Measurements from ENCODE around the gene HCAR1.
"Not testable (repeated sequence)": the region's sequence is repeated elsewhere in the genome, so short reads cannot be mapped to it uniquely, and the experiment has no call there.

HCAR1 gene, protein sequence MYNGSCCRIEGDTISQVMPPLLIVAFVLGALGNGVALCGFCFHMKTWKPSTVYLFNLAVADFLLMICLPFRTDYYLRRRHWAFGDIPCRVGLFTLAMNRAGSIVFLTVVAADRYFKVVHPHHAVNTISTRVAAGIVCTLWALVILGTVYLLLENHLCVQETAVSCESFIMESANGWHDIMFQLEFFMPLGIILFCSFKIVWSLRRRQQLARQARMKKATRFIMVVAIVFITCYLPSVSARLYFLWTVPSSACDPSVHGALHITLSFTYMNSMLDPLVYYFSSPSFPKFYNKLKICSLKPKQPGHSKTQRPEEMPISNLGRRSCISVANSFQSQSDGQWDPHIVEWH
- total RNA-seq, result 0 to 0.97 (median 0.18) reads per million in 4 experiments

- no peak for DNase-seq
These were observed at the start of gene HCAR1 for GRCh38 chr12:122730215-122731014. Gene HCAR1 (minus strand): TSS chr12:122730844. CDS start chr12:122730339, 505 bp downstream.

DNA sequence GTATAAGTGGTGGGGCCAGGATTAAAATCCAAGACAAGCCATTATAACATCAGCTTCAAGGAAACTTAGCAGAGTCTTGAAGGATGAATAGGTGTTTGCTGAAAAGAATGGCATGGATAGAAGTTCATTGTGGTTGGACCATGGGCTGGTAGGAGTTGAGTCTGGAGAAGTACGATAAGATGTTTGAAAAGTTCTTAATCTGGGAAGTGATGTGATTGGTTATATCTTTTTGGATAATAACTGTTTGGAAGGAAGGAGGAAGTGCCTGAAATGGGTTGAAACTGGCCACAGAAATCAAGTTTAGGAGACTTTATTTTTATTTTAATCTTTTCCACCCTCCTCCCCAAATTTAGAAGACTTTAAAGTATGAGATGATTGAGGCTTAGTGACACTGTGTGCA is 26.9 kb upstream of the HCAR1 start:
- no peak for DNase-seq

DNA sequence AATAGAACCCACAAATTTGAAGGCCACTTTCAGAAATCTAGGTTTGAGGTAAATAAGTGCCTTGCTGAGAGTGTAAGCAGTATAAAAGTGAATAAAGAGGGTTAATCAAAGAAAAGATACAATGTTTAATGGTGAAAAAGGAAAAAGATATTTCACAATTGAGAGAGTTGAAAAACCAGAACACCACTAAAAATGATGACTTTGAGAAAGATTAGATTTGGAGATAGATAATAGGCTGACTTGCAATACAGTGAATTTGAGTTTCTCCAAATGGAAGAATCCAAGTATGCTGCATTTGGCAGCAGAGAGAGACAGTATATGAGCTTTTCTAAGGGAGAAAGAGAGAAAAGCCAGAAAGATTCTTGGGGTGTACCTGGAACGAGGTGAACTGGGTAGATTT is 24.1 kb upstream of the HCAR1 start:
- no peak for DNase-seq

DNA sequence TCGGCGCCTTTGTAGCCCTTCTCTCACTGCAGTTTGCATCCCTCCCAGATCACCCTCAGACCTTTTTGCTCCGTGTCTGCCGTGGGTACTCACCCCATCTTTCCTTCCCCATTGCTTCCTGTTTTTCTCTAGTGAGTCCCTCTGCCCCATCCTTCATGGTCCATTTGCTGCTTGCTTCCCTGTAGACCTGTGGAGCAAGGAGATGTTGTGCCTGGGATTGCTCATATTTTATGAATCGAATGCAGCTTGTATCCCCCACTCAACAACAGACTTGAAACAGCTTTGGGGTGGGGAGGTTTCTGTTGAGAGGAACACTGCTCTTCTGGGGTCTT is 22.6 kb upstream of the HCAR1 start:
- DNase-seq, result no peak

- DNase-seq, result peak; percentile 99
These were observed 22.0 kb upstream of the HCAR1 start, which contains the start of gene DENR for GRCh38 chr12:122752464-122753318. Gene DENR (plus strand): TSS chr12:122752824. CDS start chr12:122753702, 878 bp downstream.

DNA sequence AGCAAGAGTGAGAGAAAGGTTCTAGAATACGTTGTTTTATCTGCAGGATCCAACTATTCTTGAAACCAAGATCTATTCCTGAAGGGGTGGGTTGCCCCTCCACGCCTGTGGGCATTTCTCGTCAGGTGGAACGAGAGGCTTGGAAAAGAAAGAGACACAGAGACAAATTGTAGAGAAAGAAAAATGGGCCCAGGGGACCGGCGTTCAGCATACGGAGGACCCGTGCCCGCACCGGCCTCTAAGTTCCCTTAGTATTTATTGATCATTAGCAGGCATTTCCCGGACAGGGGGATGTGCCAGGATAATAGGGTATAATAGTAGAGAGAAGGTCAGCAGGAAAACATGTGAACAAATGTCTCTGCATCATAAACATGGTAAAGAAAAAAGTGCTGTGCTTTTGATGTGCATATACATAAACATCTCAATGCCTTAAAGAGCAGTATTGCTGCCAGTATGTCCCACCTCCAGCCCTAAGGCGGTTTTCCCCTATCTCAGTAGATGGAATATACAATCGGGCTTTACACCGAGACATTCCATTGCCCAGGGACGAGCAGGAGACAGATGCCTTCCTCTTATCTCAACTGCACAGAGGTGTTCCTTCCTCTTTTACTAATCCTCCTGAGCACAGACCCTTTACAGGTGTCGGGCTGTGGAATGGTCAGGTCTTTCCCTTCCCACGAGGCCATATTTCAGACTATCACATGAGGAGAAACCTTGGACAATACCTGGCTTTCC is 20.3 kb upstream of the HCAR1 start:
- DNase-seq, result not testable (repeated sequence)

- DNase-seq, result no peak
These were observed 19.1 kb upstream of the HCAR1 start for GRCh38 chr12:122749569-122750332.

DNA sequence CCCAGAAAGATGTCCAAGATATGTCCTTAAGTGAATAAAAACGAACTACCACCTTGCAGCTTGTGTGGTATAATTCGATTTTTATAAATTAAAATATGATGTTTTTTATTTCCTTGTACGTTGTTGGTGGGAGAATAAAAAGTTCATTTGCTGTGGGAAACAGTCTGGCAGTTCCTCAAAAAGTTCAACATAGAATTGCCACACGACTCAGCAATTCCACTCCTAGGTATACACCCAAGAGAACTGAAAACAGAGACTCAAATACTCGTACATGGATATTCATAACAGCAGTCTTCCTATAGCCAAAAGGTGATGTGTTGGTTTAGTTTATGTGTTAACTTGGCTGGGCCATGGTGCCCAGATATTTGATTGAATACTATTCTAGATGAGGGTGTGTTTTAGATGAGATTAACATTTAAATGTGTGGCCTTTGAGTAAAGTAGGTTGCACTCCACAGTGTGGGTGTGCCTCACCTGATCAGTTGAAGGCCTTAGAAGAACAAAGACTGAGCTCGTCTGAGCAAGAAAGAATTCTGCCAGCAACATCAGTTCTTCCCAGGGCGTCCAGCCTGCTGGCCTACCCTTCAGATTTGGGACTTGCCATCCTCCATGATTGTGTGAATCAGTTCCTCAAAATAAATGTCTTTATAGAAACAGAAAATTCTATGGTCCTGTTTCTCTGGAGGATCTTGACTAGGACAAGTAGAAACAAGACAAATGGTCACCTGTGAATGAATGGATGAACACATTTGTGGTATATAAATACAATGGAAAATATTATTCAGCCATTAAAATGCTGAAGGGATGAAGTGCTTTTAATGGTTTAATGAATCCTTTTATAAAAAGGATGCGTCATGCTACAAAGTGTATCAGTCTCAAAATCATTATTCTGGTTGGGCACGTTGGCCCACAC is 16.8 kb upstream of the HCAR1 start:
- DNase-seq, result no peak

- DNase-seq, result no peak
These were observed 13.4 kb upstream of the HCAR1 start for GRCh38 chr12:122743895-122744525.

DNA sequence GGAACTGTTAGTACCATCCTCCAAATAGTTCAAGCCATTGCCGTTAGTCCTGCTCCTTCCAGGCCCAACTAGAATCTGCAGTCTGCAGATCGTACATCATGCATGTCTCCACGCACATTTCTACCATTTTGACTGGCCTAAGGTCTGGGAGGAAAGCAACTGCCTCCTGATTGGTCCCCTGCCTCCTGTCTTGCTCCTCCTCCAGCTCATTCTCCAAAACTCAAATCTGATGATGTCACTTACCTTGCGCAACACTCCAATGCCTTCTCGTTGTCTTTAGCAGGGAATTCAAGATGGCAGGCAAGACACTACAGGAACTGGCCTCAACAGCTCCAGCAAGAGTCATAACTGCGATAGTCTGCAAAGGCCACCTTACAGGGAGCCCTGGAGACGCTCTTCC is 9.7 kb upstream of the HCAR1 start:
- DNase-seq, result no peak

DNA sequence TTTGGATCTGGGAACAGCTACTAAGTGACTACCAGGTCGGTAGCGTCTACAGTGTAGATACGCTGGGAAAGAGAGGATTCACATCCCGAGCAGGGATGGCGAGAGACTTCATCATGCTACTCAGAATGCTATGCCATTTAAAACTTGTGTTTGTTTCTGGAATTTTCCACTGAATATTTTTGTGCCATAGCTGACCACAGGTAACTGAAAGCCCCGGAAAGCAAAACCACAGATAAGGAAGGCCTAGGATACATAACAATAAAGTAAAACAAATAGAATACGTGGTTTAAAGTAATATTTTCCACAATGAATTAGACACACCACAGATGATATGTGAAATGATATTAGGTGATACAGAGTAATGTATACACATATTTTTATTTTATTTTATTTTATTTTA is 7.9 kb upstream of the HCAR1 start:
- no peak for DNase-seq

- no peak for DNase-seq
These were observed 2.0 kb upstream of the HCAR1 start for GRCh38 chr12:122732611-122733010.

DNA sequence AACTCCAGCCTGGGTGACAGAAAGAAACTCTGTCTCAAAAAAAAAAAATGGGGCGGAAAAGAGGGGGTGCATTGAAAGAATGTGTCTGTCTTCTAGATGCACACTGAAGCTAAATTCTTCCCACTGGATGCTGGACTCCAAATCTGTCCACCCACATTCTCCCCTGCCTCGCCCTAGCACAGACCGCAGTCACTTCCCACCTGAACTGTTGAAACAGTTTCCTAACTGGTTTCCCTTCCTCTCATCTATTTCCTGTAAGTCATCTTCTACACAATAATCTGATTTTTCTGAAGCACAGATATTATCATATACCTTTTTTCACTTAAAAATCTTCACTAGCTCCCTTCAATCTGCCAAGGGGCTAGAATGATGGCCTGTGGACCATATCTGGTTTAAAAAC is 1.5 kb upstream of the HCAR1 start:
- DNase-seq, result no peak

- no peak for DNase-seq
These were observed 945 bp downstream of the HCAR1 start for GRCh38 chr12:122729583-122730214.

- no peak for DNase-seq
These were observed 4.5 kb downstream of the HCAR1 start for GRCh38 chr12:122726080-122726558.

- DNase-seq, result no peak
These were observed 5.1 kb downstream of the HCAR1 start for GRCh38 chr12:122725452-122726079.

DNA sequence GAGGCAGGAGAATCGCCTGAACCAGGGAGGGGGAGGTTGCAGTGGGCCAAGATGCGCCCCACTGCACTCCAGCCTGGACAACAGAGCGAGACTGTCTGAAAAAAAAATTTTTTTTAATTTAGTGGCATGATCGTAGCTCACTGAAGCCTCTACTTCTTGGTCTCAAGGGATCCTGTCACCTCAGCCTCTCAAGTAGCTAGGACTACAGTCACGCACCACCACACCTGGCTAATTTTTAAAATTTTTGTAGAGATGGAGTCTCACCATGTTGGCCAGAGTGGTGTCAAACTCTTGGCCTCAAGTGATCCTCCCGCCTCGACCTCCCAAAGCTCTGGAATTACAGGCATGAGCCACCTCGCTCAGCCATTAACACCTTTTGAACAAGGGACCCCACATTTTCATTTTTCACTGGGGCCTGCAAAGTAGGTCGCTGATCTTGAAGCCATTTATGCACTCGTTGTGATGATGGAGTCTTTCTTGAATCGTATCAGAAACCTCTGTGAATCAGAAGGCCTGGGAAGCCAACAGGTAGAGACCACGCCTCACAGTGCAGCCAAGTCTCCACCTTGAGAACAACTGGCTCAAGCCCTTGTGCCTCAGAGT is 5.9 kb downstream of the HCAR1 start:
- no peak for DNase-seq

DNA sequence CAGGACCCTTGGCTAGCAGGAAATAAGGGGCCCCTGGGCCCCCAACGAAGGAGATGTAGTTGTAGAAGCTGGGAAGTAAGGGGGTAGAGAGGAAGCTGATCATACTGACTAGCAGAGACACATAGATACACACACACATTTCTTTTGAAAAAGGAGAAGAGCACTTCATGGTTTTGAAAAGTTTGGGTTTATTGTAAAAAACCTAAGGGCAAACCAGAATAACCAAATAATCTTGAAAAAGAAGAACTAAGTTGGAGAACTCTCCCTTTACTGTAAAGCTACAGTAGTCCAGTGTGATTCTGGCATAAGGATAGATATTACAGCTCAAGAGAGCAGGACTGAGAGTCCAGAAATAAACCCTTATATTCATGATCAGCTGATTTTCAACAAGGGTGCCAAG is 8.3 kb downstream of the HCAR1 start:
- no peak for DNase-seq
